Measurements from ENCODE around the gene KATNA1.
"Not testable (repeated sequence)": the region's sequence is repeated elsewhere in the genome, so short reads cannot be mapped to it uniquely, and the experiment has no call there.

The KATNA1 gene

GRCh38 chr6:149648148-149649145, at the start of gene KATNA1:
Gene KATNA1 (minus strand): TSS chr6:149648714. CDS start chr6:149638547, 10,167 bp downstream.
- FAIRE-seq = no peak

GRCh38 chr6:149698175-149698574, 49.7 kb upstream of the KATNA1 start:
- no peak for FAIRE-seq

GRCh38 chr6:149696901-149697300, 48.4 kb upstream of the KATNA1 start:
- FAIRE-seq = no peak

- no peak for FAIRE-seq
Observed at GRCh38 chr6:149694921-149695320, 46.4 kb upstream of the KATNA1 start.

GRCh38 chr6:149691201-149691600, 42.7 kb upstream of the KATNA1 start:
- FAIRE-seq = no peak

GRCh38 chr6:149686230-149686629, 37.7 kb upstream of the KATNA1 start:
- no peak for FAIRE-seq

- FAIRE-seq = no peak
Observed at GRCh38 chr6:149683256-149683859, 34.8 kb upstream of the KATNA1 start.

- not testable (repeated sequence) for FAIRE-seq
Observed at GRCh38 chr6:149681845-149682244, 33.3 kb upstream of the KATNA1 start.

- peak; percentile 9 for FAIRE-seq
Observed at GRCh38 chr6:149681209-149681608, 32.7 kb upstream of the KATNA1 start.

- no peak for FAIRE-seq
Observed at GRCh38 chr6:149680503-149680902, 32.0 kb upstream of the KATNA1 start.

- FAIRE-seq = not testable (repeated sequence)
Observed at GRCh38 chr6:149672265-149672664, 23.8 kb upstream of the KATNA1 start.

- no peak for FAIRE-seq
Observed at GRCh38 chr6:149660028-149660427, 11.5 kb upstream of the KATNA1 start.

- no peak for FAIRE-seq
Observed at GRCh38 chr6:149657441-149657840, 8.9 kb upstream of the KATNA1 start.

- no peak for FAIRE-seq
Observed at GRCh38 chr6:149651056-149651455, 2.5 kb upstream of the KATNA1 start.

- no peak for FAIRE-seq
Observed at GRCh38 chr6:149646599-149646998, 1.9 kb downstream of the KATNA1 start.

- no peak for FAIRE-seq
Observed at GRCh38 chr6:149642829-149643580, 5.5 kb downstream of the KATNA1 start.

GRCh38 chr6:149636124-149636523, 12.4 kb downstream of the KATNA1 start:
- peak; percentile 61 for FAIRE-seq

GRCh38 chr6:149634315-149634714, 14.2 kb downstream of the KATNA1 start:
- no peak for FAIRE-seq

- FAIRE-seq = no peak
Observed at GRCh38 chr6:149628875-149629510, 19.5 kb downstream of the KATNA1 start.

- FAIRE-seq = no peak
Observed at GRCh38 chr6:149627672-149628071, 20.8 kb downstream of the KATNA1 start.

GRCh38 chr6:149615805-149616204, 32.7 kb downstream of the KATNA1 start:
- no peak for FAIRE-seq

- FAIRE-seq = no peak
Observed at GRCh38 chr6:149614337-149614736, 34.2 kb downstream of the KATNA1 start.

Data from A204.1 (cell line).